ENCODE measurements around the gene EYS. TPM values are rescaled to one million over a fixed set of nuclear protein-coding genes. Genes with fewer than 3 reads are reported as not detected.

Gene EYS
- total RNA-seq, 1 experiment from 2014 or later: not detected

DNA sequence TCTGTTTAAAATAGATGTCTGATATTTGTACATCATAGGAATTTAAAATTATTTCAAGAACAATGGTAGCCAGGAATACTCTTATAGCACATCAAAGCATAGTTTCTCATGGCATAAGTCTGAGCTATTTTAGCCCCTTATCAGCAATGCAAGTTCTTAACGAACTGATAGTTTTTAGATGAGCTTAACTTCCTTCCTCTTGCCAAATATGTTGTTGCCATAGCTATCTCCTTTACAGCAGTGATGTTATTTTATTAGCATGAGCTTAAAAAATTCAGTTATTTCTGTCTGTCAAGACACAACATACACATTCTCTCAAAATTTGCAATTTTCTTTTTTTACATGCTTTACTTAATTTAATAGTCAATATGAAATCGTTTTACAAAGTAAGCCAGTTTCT is 1204.2 kb downstream of the EYS start:
- intact Hi-C loops (cut with micrococcal nuclease): no loop called here
- ChIA-PET POLR2A (no interaction called here), RAD21 (ENCODE audit: low non-redundant PET in 1 of 2, low total read pairs in 2 of 2, uncharacterized antibody in 2 of 2, unreplicated experiment in 2 of 2) (no interaction called here), CTCF (no interaction called here)
- no peak overlapping the region for H2AFZ ChIP-seq (ENCODE audit: low read depth, low read length, poor library complexity, severe bottlenecking)
- H4K20me1 ChIP-seq (ENCODE audit: insufficient read depth): no peaks in the 10 kb centered on the region
- H3K27me3 ChIP-seq (ENCODE audit: insufficient read depth, low read length): no peaks in the 10 kb centered on the region
- ATAC-seq (no peak), DNase-seq (ENCODE audit: low read depth, low spot score) (no peak)
- TF ChIP-seq JUND (IDR thresholded peaks at IDR 0.05) (no peak), POLR2AphosphoS5 (IDR thresholded peaks at IDR 0.05; ENCODE audit: low read depth, low read length) (no peak), ZFX (IDR thresholded peaks at IDR 0.05) (no peak), CBX3 (IDR thresholded peaks at IDR 0.05; ENCODE audit: low read depth) (no peak), TCF7L2 (IDR thresholded peaks at IDR 0.05; ENCODE audit: borderline replicate concordance, extremely low read depth, insufficient read depth, insufficient read length) (no peak)
- TF ChIP-seq, protein P1, sequence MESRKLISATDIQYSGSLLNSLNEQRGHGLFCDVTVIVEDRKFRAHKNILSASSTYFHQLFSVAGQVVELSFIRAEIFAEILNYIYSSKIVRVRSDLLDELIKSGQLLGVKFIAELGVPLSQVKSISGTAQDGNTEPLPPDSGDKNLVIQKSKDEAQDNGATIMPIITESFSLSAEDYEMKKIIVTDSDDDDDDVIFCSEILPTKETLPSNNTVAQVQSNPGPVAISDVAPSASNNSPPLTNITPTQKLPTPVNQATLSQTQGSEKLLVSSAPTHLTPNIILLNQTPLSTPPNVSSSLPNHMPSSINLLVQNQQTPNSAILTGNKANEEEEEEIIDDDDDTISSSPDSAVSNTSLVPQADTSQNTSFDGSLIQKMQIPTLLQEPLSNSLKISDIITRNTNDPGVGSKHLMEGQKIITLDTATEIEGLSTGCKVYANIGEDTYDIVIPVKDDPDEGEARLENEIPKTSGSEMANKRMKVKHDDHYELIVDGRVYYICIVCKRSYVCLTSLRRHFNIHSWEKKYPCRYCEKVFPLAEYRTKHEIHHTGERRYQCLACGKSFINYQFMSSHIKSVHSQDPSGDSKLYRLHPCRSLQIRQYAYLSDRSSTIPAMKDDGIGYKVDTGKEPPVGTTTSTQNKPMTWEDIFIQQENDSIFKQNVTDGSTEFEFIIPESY (IDR thresholded peaks at IDR 0.05; ENCODE audit: extremely low read depth, insufficient replicate concordance, low read length): no peak
- H3K9me2 ChIP-seq (ENCODE audit: insufficient read depth): no peaks in the 10 kb centered on the region
- no peaks in the 10 kb centered on the region for H3K36me3 ChIP-seq (ENCODE audit: control insufficient read depth in 1 of 2, insufficient read depth in 2 of 2, low read length in 2 of 2)
- no peak overlapping the region for H3K27ac ChIP-seq (ENCODE audit: low read depth, low read length)
- H3K9ac ChIP-seq (ENCODE audit: low read length): no peak overlapping the region
- H3K4me1 ChIP-seq (ENCODE audit: control insufficient read depth in 1 of 2, insufficient read depth in 2 of 2, low read length in 2 of 2): no peaks in the 10 kb centered on the region
- no peak overlapping the region for H3K4me3 ChIP-seq (replicated peaks in 1 of 2; ENCODE audit: low read depth in 1 of 2, low read length in 2 of 2)
- no peaks in the 10 kb centered on the region for H3K79me2 ChIP-seq (ENCODE audit: insufficient read depth, low read length)
- no TSS peak for BruUV-seq (replicated peaks)
- peaks cover 8% of the 10 kb centered on the region in 2 experiments; a peak in 2 of 4 replicates for H3K9me3 ChIP-seq (ENCODE audit: control insufficient read depth in 1 of 2, insufficient read depth in 1 of 2, low read depth in 1 of 2, low read length in 2 of 2)
- H3K4me2 ChIP-seq (ENCODE audit: low read length): no peak overlapping the region

DNA sequence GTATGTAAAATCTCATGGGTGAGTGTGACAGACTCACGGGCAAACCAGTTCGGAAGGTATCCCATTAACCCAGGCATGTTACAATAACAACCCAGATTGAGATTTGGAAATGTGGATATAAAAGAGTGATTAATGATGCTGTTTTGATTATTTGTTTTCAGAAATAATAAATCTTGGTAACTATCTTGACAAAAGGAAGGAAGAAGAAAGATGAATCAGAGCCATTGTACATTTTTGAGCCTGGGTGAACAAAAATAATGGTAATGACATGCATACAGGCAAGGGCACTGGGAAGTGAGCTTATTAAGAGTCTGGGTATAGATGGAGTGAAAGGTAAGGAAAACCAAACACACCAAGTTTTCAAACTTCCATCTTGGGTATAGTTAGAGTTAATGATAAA is 1209.4 kb downstream of the EYS start:
- ChIA-PET CTCF (no interaction called here), RAD21 (ENCODE audit: low non-redundant PET in 1 of 2, low total read pairs in 2 of 2, uncharacterized antibody in 2 of 2, unreplicated experiment in 2 of 2) (no interaction called here), POLR2A (no interaction called here)
- Histone ChIP-seq H3K4me1 (ENCODE audit: control insufficient read depth in 1 of 2, insufficient read depth in 2 of 2, low read length in 2 of 2) (no peaks in the 10 kb centered on the region), H3K4me2 (ENCODE audit: low read length) (no peak overlapping the region), H3K36me3 (ENCODE audit: control insufficient read depth in 1 of 2, insufficient read depth in 2 of 2, low read length in 2 of 2) (no peaks in the 10 kb centered on the region), H2AFZ (ENCODE audit: low read depth, low read length, poor library complexity, severe bottlenecking) (no peak overlapping the region), H4K20me1 (ENCODE audit: insufficient read depth) (no peaks in the 10 kb centered on the region), H3K27me3 (ENCODE audit: insufficient read depth, low read length) (no peaks in the 10 kb centered on the region), H3K9me3 (ENCODE audit: control insufficient read depth in 1 of 2, insufficient read depth in 1 of 2, low read depth in 1 of 2, low read length in 2 of 2) (peaks cover 5 to 21% of the 10 kb centered on the region in 2 experiments; a peak in 1 of 4 replicates), H3K9me2 (ENCODE audit: insufficient read depth) (no peaks in the 10 kb centered on the region), H3K4me3 (replicated peaks in 1 of 2; ENCODE audit: low read depth in 1 of 2, low read length in 2 of 2) (no peak overlapping the region), H3K9ac (ENCODE audit: low read length) (no peak overlapping the region), H3K79me2 (ENCODE audit: insufficient read depth, low read length) (no peaks in the 10 kb centered on the region), H3K27ac (ENCODE audit: low read depth, low read length) (no peak overlapping the region)
- DNase-seq (ENCODE audit: low read depth, low spot score): no peak
- no TSS peak for BruUV-seq (replicated peaks)
- TF ChIP-seq EZH2 (IDR thresholded peaks at IDR 0.05): no peak
- TF ChIP-seq, protein P1 (IDR thresholded peaks at IDR 0.05; ENCODE audit: extremely low read depth, insufficient replicate concordance, low read length): no peak
- TF ChIP-seq EZH2phosphoT487 (IDR thresholded peaks at IDR 0.05; ENCODE audit: borderline replicate concordance): no peak
- no peak for TF ChIP-seq JUND (IDR thresholded peaks at IDR 0.05)
- TF ChIP-seq, protein P2, sequence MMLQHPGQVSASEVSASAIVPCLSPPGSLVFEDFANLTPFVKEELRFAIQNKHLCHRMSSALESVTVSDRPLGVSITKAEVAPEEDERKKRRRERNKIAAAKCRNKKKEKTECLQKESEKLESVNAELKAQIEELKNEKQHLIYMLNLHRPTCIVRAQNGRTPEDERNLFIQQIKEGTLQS (IDR thresholded peaks at IDR 0.05): no peak
- TF ChIP-seq ZFX (IDR thresholded peaks at IDR 0.05): no peak
- TF ChIP-seq SIN3A (IDR thresholded peaks at IDR 0.05; ENCODE audit: low read depth): no peak
- TF ChIP-seq, protein P3, sequence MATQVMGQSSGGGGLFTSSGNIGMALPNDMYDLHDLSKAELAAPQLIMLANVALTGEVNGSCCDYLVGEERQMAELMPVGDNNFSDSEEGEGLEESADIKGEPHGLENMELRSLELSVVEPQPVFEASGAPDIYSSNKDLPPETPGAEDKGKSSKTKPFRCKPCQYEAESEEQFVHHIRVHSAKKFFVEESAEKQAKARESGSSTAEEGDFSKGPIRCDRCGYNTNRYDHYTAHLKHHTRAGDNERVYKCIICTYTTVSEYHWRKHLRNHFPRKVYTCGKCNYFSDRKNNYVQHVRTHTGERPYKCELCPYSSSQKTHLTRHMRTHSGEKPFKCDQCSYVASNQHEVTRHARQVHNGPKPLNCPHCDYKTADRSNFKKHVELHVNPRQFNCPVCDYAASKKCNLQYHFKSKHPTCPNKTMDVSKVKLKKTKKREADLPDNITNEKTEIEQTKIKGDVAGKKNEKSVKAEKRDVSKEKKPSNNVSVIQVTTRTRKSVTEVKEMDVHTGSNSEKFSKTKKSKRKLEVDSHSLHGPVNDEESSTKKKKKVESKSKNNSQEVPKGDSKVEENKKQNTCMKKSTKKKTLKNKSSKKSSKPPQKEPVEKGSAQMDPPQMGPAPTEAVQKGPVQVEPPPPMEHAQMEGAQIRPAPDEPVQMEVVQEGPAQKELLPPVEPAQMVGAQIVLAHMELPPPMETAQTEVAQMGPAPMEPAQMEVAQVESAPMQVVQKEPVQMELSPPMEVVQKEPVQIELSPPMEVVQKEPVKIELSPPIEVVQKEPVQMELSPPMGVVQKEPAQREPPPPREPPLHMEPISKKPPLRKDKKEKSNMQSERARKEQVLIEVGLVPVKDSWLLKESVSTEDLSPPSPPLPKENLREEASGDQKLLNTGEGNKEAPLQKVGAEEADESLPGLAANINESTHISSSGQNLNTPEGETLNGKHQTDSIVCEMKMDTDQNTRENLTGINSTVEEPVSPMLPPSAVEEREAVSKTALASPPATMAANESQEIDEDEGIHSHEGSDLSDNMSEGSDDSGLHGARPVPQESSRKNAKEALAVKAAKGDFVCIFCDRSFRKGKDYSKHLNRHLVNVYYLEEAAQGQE (IDR thresholded peaks at IDR 0.05; ENCODE audit: low read depth): no peak
- TF ChIP-seq CEBPB (IDR thresholded peaks at IDR 0.05; ENCODE audit: low read depth): no peak
- TF ChIP-seq EGR1 (IDR thresholded peaks at IDR 0.05; ENCODE audit: low read depth): no peak
- no peak for TF ChIP-seq POLR2A (IDR thresholded peaks at IDR 0.05; ENCODE audit: borderline replicate concordance, extremely low read depth, insufficient read depth, insufficient read length)
- intact Hi-C loops (cut with micrococcal nuclease): no loop called here
- no peak for ATAC-seq
